ENCODE results near the gene SLC16A9. TPM values are rescaled to one million over a fixed set of nuclear protein-coding genes. Genes with fewer than 3 reads are reported as not detected.

Gene SLC16A9
- polyA plus RNA-seq, 1 of the 3 experiments (the other 2 are of a cell fraction), result 4.7 TPM

- TF ChIP-seq IRF3 (IDR thresholded peaks at IDR 0.05; ENCODE audit: low read depth, low read length) (no peak), FOXM1 (IDR thresholded peaks at IDR 0.05; ENCODE audit: low read depth) (no peak), CHD2 (IDR thresholded peaks at IDR 0.05; ENCODE audit: low read length, partially characterized antibody) (peak; percentile 50), RFX5 (IDR thresholded peaks at IDR 0.05; ENCODE audit: low read length) (no peak), GATA2 (CRISPR knock-in tag; IDR thresholded peaks at IDR 0.05) (peak; percentile 81), RCOR1 (IDR thresholded peaks at IDR 0.05; ENCODE audit: low read length) (peak; percentile 56; the same call in 1 of the 2 replicates), SMC3 (IDR thresholded peaks at IDR 0.05; ENCODE audit: low read depth, low read length) (no peak), FOXJ3 (CRISPR knock-in tag; IDR thresholded peaks at IDR 0.05) (0 out of 2 replicates have a peak, but pooled peaks have one; percentile 52), EP300 (IDR thresholded peaks at IDR 0.05; ENCODE audit: borderline replicate concordance in 1 of 2, low read depth in 1 of 2, low read length in 1 of 2) (peak in 1 of 2 experiments; percentile 43; a peak in 1 of 4 replicates)
- TF ChIP-seq, protein P1, sequence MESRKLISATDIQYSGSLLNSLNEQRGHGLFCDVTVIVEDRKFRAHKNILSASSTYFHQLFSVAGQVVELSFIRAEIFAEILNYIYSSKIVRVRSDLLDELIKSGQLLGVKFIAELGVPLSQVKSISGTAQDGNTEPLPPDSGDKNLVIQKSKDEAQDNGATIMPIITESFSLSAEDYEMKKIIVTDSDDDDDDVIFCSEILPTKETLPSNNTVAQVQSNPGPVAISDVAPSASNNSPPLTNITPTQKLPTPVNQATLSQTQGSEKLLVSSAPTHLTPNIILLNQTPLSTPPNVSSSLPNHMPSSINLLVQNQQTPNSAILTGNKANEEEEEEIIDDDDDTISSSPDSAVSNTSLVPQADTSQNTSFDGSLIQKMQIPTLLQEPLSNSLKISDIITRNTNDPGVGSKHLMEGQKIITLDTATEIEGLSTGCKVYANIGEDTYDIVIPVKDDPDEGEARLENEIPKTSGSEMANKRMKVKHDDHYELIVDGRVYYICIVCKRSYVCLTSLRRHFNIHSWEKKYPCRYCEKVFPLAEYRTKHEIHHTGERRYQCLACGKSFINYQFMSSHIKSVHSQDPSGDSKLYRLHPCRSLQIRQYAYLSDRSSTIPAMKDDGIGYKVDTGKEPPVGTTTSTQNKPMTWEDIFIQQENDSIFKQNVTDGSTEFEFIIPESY (IDR thresholded peaks at IDR 0.05; ENCODE audit: borderline replicate concordance, low read depth), result no peak
- POLR2A ChIA-PET, result interaction anchor here (1.0 kb wide), 1 partner anchor 195 kb away, joined by 4 read pairs; the partner anchor contains the start of gene CCDC6
- CTCF ChIA-PET, result interaction anchor here (0.6 to 1.5 kb wide), 6 partner anchors 79 to 189 kb away, joined by 3 to 5 read pairs (median 4); no protein-coding TSS in a partner anchor
- Histone ChIP-seq H3K4me1 (ENCODE audit: control insufficient read depth in 1 of 2, insufficient read depth in 2 of 2, low read depth in 1 of 2, low read length in 1 of 2) (peaks cover 0 to 23% of the 10 kb centered on the region in 2 experiments; a peak in 2 of 4 replicates), H3K4me2 (no peak overlapping the region), H3K9me3 (no peaks in the 10 kb centered on the region), H3F3A (replicated peaks; ENCODE audit: insufficient read depth) (peaks cover 4% of the 10 kb centered on the region), H3K9ac (no peak overlapping the region), H3K4me3 (ENCODE audit: low read depth in 2 of 2, low read length in 1 of 2) (no peak overlapping the region), H4K20me1 (ENCODE audit: insufficient read depth) (no peaks in the 10 kb centered on the region), H3K79me2 (ENCODE audit: insufficient read depth) (no peaks in the 10 kb centered on the region), H3K36me3 (replicated peaks in 1 of 2; ENCODE audit: control insufficient read depth in 1 of 2, insufficient read depth in 2 of 2, low read length in 1 of 2) (no peaks in the 10 kb centered on the region), H3K9me2 (no peaks in the 10 kb centered on the region), H3K27me3 (ENCODE audit: insufficient read depth) (peaks cover 6% of the 10 kb centered on the region; the same call in 1 of the 2 replicates), H2AFZ (ENCODE audit: low read depth) (no peak overlapping the region), H3K27ac (ENCODE audit: low read depth in 2 of 2, low read length in 1 of 2) (peak overlapping the region in 1 of 2 experiments; percentile 24; a peak in 1 of 4 replicates)
- DNase-seq, result peak; percentile 68
- 30% methylated on average over 3 of the region's 3 CpGs for WGBS (ENCODE audit: low lambda C conversion rate)
Measured at GRCh38 chr10:59711871-59712494, 2.3 kb upstream of the SLC16A9 start.

DNA sequence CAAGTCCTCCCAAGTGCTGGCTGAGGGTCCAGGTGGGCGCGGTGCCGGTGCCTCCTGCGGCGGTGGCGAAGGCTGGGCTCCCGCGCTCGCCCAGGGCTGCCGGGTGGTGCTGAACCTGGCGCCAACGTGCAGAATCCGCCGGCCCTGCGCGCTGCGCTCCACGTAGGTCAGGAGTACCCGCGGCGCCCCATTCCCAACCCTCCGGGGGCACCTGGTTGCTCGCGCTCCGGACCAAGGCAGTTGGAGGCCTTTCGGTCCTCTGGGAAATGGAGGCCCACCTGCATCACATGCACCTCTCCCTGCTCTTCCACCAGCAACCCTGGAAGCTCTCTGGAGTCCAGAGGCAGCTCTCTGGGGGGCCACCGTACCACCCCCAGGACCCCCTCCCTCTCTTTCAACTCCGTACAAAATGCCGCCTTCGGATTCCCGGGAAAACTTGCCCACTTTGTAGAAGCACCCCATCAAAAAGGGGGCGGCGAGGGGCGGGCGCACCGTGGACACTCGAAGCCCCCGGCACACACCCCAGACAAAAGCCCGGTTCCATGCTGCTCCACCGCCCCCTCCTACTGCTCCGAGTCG lies 745 bp downstream of the SLC16A9 start:
- peak; percentile 81 for DNase-seq
- POLR2A ChIA-PET, result interaction anchor here (0.7 to 1.5 kb wide), 2 partner anchors 17 to 197 kb away, joined by 3 read pairs; partner anchors contain the start of gene CCDC6
- TF ChIP-seq FOXJ3 (CRISPR knock-in tag; IDR thresholded peaks at IDR 0.05), result no peak
- 0 out of 2 replicates have a peak, but pooled peaks have one; percentile 43 for TF ChIP-seq SIN3A (IDR thresholded peaks at IDR 0.05; ENCODE audit: borderline replicate concordance, low read depth, low read length)
- no peak for TF ChIP-seq RCOR1 (IDR thresholded peaks at IDR 0.05; ENCODE audit: low read length)
- no peak for TF ChIP-seq GATA2 (CRISPR knock-in tag; IDR thresholded peaks at IDR 0.05)
- TF ChIP-seq MAX (IDR thresholded peaks at IDR 0.05; ENCODE audit: low read depth), result peak; percentile 52
- TF ChIP-seq EP300 (IDR thresholded peaks at IDR 0.05; ENCODE audit: borderline replicate concordance in 1 of 2, low read depth in 1 of 2, low read length in 1 of 2), result no peak
- TF ChIP-seq GABPA (IDR thresholded peaks at IDR 0.05; ENCODE audit: low read depth), result no peak
- no peak for TF ChIP-seq MEF2A (IDR thresholded peaks at IDR 0.05; ENCODE audit: borderline replicate concordance, low read depth)
- no peak for TF ChIP-seq FOXM1 (IDR thresholded peaks at IDR 0.05; ENCODE audit: low read depth)
- TF ChIP-seq REST (IDR thresholded peaks at IDR 0.05; ENCODE audit: low read depth, low read length), result 0 out of 2 replicates have a peak, but pooled peaks have one; percentile 37

More for the DNA sequence above, 745 bp downstream of the SLC16A9 start:
- Histone ChIP-seq H3K36me3 (replicated peaks in 1 of 2; ENCODE audit: control insufficient read depth in 1 of 2, insufficient read depth in 2 of 2, low read length in 1 of 2) (no peaks in the 10 kb centered on the region), H3K4me3 (ENCODE audit: low read depth in 2 of 2, low read length in 1 of 2) (peak overlapping the region; percentile 67 to 82), H2AFZ (ENCODE audit: low read depth) (peak overlapping the region; percentile 92), H3K4me2 (peak overlapping the region; percentile 99), H3K9me3 (no peaks in the 10 kb centered on the region), H3K4me1 (ENCODE audit: control insufficient read depth in 1 of 2, insufficient read depth in 2 of 2, low read depth in 1 of 2, low read length in 1 of 2) (peaks cover 0 to 23% of the 10 kb centered on the region in 2 experiments; a peak in 2 of 4 replicates), H3K79me2 (ENCODE audit: insufficient read depth) (no peaks in the 10 kb centered on the region), H3K9ac (peak overlapping the region; percentile 75), H3K27ac (ENCODE audit: low read depth in 2 of 2, low read length in 1 of 2) (peak overlapping the region; percentile 36 to 70; a peak in 3 of 4 replicates), H3K9me2 (no peaks in the 10 kb centered on the region), H3K27me3 (ENCODE audit: insufficient read depth) (peaks cover 6% of the 10 kb centered on the region; the same call in 1 of the 2 replicates), H3F3A (replicated peaks; ENCODE audit: insufficient read depth) (peaks cover 4% of the 10 kb centered on the region), H4K20me1 (ENCODE audit: insufficient read depth) (no peaks in the 10 kb centered on the region)
- CTCF ChIA-PET, result interaction anchor here (0.7 to 2.1 kb wide), 15 partner anchors 9 to 607 kb away, joined by 3 to 10 read pairs (median 3); no protein-coding TSS in a partner anchor
- WGBS (ENCODE audit: low lambda C conversion rate), result 2% methylated on average over 12 of the region's 42 CpGs
